RWPE1 (cell line): Measurements from ENCODE around the gene FUT9.

ENCODE experiments used
- CTCF ChIA-PET: fragments of 350-600 bp; sonication (Branson Sonifier 250); formaldehyde crosslinking; extraction: SDS; loops from one replicate; lab custom pipeline; 2021; lab: Yijun Ruan, JAX
- POLR2A ChIA-PET: fragments of 400-600 bp; formaldehyde crosslinking; extraction: SDS; loops from one replicate; lab custom pipeline; 2020; ENCODE audit warnings: antibody characterized with exemption; ENCODE audit not compliant: low non-redundant PET; lab: Yijun Ruan, JAX
- DNase-seq: peaks from one replicate; pipeline ENCODE4 v3.0.0; 2012; ENCODE audit warnings: low spot score
- H3K27ac ChIP-seq: fragments of 450-650 bp; 2 replicates; pipeline ENCODE4 v1.5.1; 2017
- TF ChIP-seq, protein P1 (sequence below): fragments of 450-650 bp; conservative IDR thresholded peaks from 2 replicates; pipeline ENCODE4 v1.5.1; 2017; ENCODE audit warnings: low read depth, mild to moderate bottlenecking

FUT9 gene

DNA sequence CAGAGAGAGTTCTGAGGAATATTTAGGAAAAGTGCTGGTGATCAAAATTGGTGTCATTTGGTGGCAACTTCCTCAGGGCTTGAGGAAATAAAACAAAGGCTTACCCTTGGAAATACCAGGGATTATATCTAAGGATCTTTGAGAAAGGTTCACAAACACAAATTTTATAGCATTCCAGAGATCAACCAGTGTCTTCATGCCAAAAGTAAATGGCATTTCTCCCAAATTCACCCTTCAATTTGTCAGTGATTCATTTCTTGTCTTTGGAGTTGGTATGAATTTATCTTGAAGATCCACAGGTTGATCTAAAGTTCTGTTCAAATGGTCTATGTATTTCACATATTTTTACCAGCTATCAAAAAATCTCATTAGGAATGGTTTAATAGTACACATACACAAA, 181.5 kb downstream of the FUT9 start:
- TF ChIP-seq, protein P1, sequence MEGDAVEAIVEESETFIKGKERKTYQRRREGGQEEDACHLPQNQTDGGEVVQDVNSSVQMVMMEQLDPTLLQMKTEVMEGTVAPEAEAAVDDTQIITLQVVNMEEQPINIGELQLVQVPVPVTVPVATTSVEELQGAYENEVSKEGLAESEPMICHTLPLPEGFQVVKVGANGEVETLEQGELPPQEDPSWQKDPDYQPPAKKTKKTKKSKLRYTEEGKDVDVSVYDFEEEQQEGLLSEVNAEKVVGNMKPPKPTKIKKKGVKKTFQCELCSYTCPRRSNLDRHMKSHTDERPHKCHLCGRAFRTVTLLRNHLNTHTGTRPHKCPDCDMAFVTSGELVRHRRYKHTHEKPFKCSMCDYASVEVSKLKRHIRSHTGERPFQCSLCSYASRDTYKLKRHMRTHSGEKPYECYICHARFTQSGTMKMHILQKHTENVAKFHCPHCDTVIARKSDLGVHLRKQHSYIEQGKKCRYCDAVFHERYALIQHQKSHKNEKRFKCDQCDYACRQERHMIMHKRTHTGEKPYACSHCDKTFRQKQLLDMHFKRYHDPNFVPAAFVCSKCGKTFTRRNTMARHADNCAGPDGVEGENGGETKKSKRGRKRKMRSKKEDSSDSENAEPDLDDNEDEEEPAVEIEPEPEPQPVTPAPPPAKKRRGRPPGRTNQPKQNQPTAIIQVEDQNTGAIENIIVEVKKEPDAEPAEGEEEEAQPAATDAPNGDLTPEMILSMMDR: no peak
- no peak for DNase-seq
- ChIA-PET CTCF (no interaction called here), POLR2A (no interaction called here)
- no peak overlapping the region for H3K27ac ChIP-seq

DNA sequence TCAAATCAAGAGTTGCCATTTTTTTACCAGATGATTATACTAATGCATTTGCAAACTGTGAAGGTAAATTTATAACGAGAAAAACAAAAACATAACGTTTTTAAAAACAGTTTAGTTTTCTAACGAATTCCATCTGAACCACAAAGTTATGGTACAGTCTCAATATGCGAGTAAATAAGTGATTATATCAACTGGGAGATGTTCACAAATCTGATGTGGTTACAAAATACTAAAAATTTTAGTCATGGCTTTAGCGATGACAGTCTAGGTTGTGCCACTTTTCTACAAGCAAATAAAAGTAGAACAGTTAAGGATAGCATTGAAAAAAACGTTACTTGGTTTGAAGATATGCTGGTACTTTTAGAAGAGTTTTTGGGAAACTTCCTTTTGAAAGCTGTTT, 186.8 kb downstream of the FUT9 start:
- CTCF ChIA-PET: no interaction called here
- TF ChIP-seq, protein P1: no peak
- DNase-seq: no peak

DNA sequence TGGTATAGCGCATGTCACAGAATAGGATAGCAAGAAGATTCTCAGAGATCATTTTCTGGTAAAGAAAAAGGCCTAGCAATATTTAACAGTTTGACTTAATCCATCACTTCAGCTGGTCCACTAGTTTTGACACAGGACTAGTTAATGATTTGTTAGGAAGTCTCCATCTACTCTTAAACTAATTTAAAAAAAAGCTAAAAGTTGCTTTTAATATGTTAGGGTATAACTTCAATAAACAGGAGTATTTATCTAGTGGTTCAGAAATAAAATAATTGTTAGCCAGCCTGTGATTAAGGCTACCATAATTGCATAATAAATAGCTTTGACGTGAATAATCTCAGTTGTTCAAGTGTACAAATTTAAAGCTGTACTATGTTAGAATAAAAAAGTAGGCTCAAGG, 195.6 kb downstream of the FUT9 start:
- TF ChIP-seq, protein P1: no peak
- ChIA-PET CTCF (no interaction called here), POLR2A (no interaction called here)
- DNase-seq: no peak
- no peak overlapping the region for H3K27ac ChIP-seq

More for the DNA sequence above, 186.8 kb downstream of the FUT9 start:
- H3K27ac ChIP-seq: no peak overlapping the region
- POLR2A ChIA-PET: no interaction called here

DNA sequence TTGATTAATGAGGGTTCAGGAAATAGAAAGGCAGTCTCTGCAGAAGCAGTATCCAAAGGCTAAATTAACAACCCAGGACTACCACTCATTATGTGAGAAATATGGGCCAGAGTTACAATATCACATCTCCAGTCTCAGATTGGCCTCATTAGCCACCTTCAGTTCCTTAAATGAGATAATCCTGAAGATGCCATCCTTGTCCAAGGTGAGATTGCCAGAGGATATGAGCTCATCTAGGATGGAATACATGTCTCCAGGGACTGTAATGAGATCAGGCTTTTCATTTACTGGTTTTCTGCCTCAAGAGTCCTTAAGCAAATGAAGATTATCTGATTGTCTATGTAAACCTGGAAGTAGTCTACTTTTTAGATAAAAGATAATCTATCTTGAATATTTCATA, 196.3 kb downstream of the FUT9 start:
- no peak for DNase-seq
- no peak overlapping the region for H3K27ac ChIP-seq
- ChIA-PET CTCF (no interaction called here), POLR2A (no interaction called here)
- TF ChIP-seq, protein P1: no peak

DNA sequence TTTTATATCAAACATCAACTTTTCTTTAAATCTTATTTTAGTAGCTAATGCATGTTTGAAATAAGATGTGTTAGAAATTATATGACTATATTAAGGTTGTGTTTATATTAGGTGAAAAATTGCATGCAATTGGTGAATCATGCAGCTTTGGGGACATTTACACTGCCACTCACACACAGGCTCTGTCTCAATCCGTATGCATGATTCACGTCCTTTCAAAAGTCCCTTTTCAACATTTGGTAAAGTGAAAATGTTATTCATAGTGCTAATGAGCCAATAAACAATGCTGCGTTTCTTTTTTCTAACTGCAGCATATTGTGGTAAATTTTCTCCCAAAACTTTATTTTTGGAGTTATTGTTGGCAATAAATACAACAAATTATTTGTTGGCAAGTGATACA, 198.0 kb downstream of the FUT9 start:
- no peak overlapping the region for H3K27ac ChIP-seq
- no peak for DNase-seq
- POLR2A ChIA-PET: no interaction called here
- CTCF ChIA-PET: no interaction called here
- TF ChIP-seq, protein P1: no peak

DNA sequence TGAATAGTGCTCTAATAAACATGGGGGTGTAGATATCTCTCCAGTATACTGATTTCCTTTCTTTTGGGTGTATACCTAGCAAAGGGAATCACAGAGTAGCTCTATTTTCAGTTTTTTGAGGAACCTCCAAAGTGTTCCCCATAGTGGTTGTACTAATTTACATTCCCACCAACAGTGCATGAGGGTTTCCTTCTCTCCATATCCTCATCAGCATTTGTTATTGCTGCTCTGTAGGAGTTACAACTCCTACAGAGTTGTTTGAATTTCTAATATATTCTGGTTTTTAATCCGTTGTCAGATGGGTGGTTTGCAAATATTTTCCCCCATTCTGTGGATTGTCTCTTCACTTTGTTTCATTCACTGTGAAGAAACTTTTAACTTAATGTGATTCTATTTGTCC, 207.9 kb downstream of the FUT9 start:
- TF ChIP-seq, protein P1: no peak
- H3K27ac ChIP-seq: no peak overlapping the region
- ChIA-PET CTCF (no interaction called here), POLR2A (no interaction called here)
- no peak for DNase-seq

DNA sequence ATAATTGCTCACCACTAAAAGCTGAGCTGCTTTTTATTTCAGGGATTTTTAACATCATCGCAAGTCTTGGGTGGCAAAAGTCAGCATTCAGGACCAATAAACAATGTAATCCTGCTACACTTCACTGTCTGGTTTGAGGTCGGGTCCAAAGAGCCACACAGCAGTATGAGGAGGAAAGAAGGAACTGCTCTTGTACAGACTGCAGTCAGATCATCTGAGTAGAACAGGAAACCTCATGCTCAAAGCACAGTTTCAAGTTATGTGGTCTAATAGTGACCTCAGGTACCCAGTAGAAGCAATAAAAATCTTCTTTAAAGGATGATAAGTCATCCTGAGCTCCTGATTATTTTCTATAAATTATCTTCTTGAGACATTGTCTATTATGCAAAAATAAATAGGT, 211.4 kb downstream of the FUT9 start:
- TF ChIP-seq, protein P1: no peak
- H3K27ac ChIP-seq: no peak overlapping the region
- no peak for DNase-seq
- CTCF ChIA-PET: no interaction called here
- POLR2A ChIA-PET: no interaction called here
